ENCODE measurements around the gene COL26A1.

- TF ChIP-seq CTCF (IDR thresholded peaks at IDR 0.05) (no peak), ZFX (IDR thresholded peaks at IDR 0.05; ENCODE audit: borderline replicate concordance) (no peak)
Observed at GRCh38 chr7:101590663-101591435, 228.2 kb downstream of the COL26A1 start.
